AG04450 (cell line): ENCODE measurements around the gene AKAP12. TPM values are rescaled to one million over a fixed set of nuclear protein-coding genes. Genes with fewer than 3 reads are reported as not detected.

Experiments used
- CTCF ChIA-PET: fragments of 300-600, 350-600 bp; formaldehyde crosslinking; extraction: SDS; loops from one replicate; lab custom pipeline; 2022; ENCODE audit warnings: antibody characterized with exemption, inconsistent platforms; lab: Charles Lee
- POLR2A ChIA-PET: fragments of 350-600 bp; formaldehyde crosslinking; extraction: SDS; loops from one replicate; lab custom pipeline; 2021; ENCODE audit warnings: antibody characterized with exemption, inconsistent platforms; lab: Yijun Ruan, JAX
- DNase-seq: peaks from one replicate; pipeline ENCODE4 v3.0.0-alpha.2; 2011; ENCODE audit warnings: low read depth, low spot score
- H3K27ac ChIP-seq: one replicate; pipeline ENCODE4 v1.5.1; 2012; ENCODE audit warnings: low read depth, low read length, control low read depth
- H3K27me3 ChIP-seq: one replicate; pipeline ENCODE4 v1.6.0; 2012; ENCODE audit warnings: low read length; ENCODE audit not compliant: control insufficient read depth, insufficient read depth
- H3K4me3 ChIP-seq: 2 replicates; pipeline ENCODE4 v1.5.1; 2011; ENCODE audit warnings: mild to moderate bottlenecking, low read depth, low read length, control low read depth
- H3K9me3 ChIP-seq: 2 replicates; pipeline ENCODE4 v1.5.1; 2012; ENCODE audit warnings: low read length; ENCODE audit not compliant: control insufficient read depth, insufficient read depth
- polyA plus RNA-seq: library from polyadenylated mRNA; depleted of rRNA; stranded (reverse); fragments of >200 nt; gene quantifications from 2 replicates; pipeline ENCODE4 v1.2.3, GENCODE V29; 2011; rRNA removed
- small RNA-seq: library from RNA; depleted of rRNA; stranded (forward); fragments of <200 nt; gene quantifications from one replicate; pipeline ENCODE3, GENCODE V24; 2012; ENCODE audit warnings: low read depth; ENCODE audit not compliant: insufficient read length
- TF ChIP-seq, protein P1 (sequence below): IDR thresholded peaks from 2 replicates; pipeline ENCODE4 v1.5.1; 2011; ENCODE audit warnings: low read depth, low read length, control low read depth, inconsistent platforms

The AKAP12 gene
- polyA plus RNA-seq, 1 experiment, result 73.2 TPM

DNA sequence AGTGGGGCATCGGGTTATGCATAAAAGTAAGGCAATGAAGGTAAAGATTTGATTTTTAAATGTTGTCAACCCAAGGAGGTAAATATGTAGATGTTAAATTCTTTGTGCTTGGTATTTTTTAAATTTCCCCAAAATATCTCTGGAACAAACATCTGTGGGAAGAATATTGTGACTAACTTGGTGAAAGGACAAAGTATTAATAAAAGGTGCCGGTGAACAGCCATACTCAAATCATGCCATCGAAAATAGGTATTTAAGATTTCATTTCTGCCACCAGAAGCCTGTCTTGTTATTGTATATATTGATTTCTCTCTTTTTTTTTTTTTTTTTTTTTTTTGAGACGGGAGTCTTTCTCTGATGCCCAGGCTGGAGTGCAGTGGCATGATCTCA is 164.1 kb downstream of the AKAP12 start:
- TF ChIP-seq, protein P1, sequence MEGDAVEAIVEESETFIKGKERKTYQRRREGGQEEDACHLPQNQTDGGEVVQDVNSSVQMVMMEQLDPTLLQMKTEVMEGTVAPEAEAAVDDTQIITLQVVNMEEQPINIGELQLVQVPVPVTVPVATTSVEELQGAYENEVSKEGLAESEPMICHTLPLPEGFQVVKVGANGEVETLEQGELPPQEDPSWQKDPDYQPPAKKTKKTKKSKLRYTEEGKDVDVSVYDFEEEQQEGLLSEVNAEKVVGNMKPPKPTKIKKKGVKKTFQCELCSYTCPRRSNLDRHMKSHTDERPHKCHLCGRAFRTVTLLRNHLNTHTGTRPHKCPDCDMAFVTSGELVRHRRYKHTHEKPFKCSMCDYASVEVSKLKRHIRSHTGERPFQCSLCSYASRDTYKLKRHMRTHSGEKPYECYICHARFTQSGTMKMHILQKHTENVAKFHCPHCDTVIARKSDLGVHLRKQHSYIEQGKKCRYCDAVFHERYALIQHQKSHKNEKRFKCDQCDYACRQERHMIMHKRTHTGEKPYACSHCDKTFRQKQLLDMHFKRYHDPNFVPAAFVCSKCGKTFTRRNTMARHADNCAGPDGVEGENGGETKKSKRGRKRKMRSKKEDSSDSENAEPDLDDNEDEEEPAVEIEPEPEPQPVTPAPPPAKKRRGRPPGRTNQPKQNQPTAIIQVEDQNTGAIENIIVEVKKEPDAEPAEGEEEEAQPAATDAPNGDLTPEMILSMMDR, result no peak
- Histone ChIP-seq H3K4me3 (no peak overlapping the region), H3K27ac (no peak overlapping the region), H3K27me3 (no peaks in the 10 kb centered on the region), H3K9me3 (no peaks in the 10 kb centered on the region)
- ChIA-PET POLR2A (interaction anchor here (0.6 kb wide), 1 partner anchor 339 kb away, joined by 4 read pairs; no protein-coding TSS in a partner anchor), CTCF (no interaction called here)
- no peak for DNase-seq

Small RNAs within 50 kb of the gene (small RNA-seq; reads per million reads assigned to genes)
- not detected for gene RF00019
- not detected for gene RNU6-1247P
- not detected for gene RNU6-300P
- gene RNY4P20, result 1.6 reads per million

Other genes starting within 250 kb of the AKAP12 start
- 20.9 and 22.3 TPM in 2 replicates for gene ZBTB2, start 151.6 kb downstream of the AKAP12 start, polyA plus RNA-seq
- 24.3 and 27.8 TPM in 2 replicates for gene RMND1, start 212.2 kb downstream of the AKAP12 start, polyA plus RNA-seq